Measurements from ENCODE around the gene CCL24. TPM values are rescaled to one million over a fixed set of nuclear protein-coding genes. Genes with fewer than 3 reads are reported as not detected.

CCL24 gene
- total RNA-seq, 1 donor from 2014 or later = not detected

GRCh38 chr7:75809396-75809795, 4.2 kb downstream of the CCL24 start:
- Mint-ChIP-seq H3K27ac (no peak overlapping the region), H3K9me3 (peaks cover 15% of the 10 kb centered on the region), H3K4me1 (no peaks in the 10 kb centered on the region), H3K36me3 (peaks cover 5% of the 10 kb centered on the region), H3K4me3 (no peak overlapping the region), H3K27me3 (ENCODE audit: low read depth) (no peaks in the 10 kb centered on the region)
- DNase-seq (ENCODE audit: low spot score in 2 of 2, unreplicated experiment in 2 of 2) = no peak
- no peak for TF ChIP-seq CTCF (IDR thresholded peaks at IDR 0.05; ENCODE audit: unreplicated experiment)

- H3K4me3 Mint-ChIP-seq = no peak overlapping the region
- peaks cover 5% of the 10 kb centered on the region for H3K36me3 Mint-ChIP-seq
- DNase-seq (ENCODE audit: low spot score in 2 of 2, unreplicated experiment in 2 of 2) = no peak
- no peak for TF ChIP-seq CTCF (IDR thresholded peaks at IDR 0.05; ENCODE audit: unreplicated experiment)
- H3K27me3 Mint-ChIP-seq (ENCODE audit: low read depth) = peaks cover 2% of the 10 kb centered on the region
- no peak overlapping the region for H3K27ac Mint-ChIP-seq
- peaks cover 15% of the 10 kb centered on the region for H3K9me3 Mint-ChIP-seq
- no peaks in the 10 kb centered on the region for H3K4me1 Mint-ChIP-seq
Measured at GRCh38 chr7:75808106-75808505, 5.5 kb downstream of the CCL24 start.

- peaks cover 5% of the 10 kb centered on the region for H3K36me3 Mint-ChIP-seq
- H3K4me3 Mint-ChIP-seq = no peak overlapping the region
- peaks cover 2% of the 10 kb centered on the region for H3K27me3 Mint-ChIP-seq (ENCODE audit: low read depth)
- no peak overlapping the region for H3K27ac Mint-ChIP-seq
- H3K4me1 Mint-ChIP-seq = no peaks in the 10 kb centered on the region
- TF ChIP-seq CTCF (IDR thresholded peaks at IDR 0.05; ENCODE audit: unreplicated experiment) = no peak
- DNase-seq (ENCODE audit: low spot score in 2 of 2, unreplicated experiment in 2 of 2) = no peak
- peaks cover 15% of the 10 kb centered on the region for H3K9me3 Mint-ChIP-seq
Measured at GRCh38 chr7:75807452-75807851, 6.2 kb downstream of the CCL24 start.

- peaks cover 15% of the 10 kb centered on the region for H3K9me3 Mint-ChIP-seq
- H3K36me3 Mint-ChIP-seq = peaks cover 5% of the 10 kb centered on the region
- H3K4me3 Mint-ChIP-seq = no peak overlapping the region
- H3K4me1 Mint-ChIP-seq = no peaks in the 10 kb centered on the region
- peaks cover 2% of the 10 kb centered on the region for H3K27me3 Mint-ChIP-seq (ENCODE audit: low read depth)
- TF ChIP-seq CTCF (IDR thresholded peaks at IDR 0.05; ENCODE audit: unreplicated experiment) = no peak
- no peak for DNase-seq (ENCODE audit: low spot score in 2 of 2, unreplicated experiment in 2 of 2)
- H3K27ac Mint-ChIP-seq = no peak overlapping the region
Measured at GRCh38 chr7:75806560-75807307, 6.9 kb downstream of the CCL24 start.

GRCh38 chr7:75804705-75805104, 8.9 kb downstream of the CCL24 start:
- H3K4me3 Mint-ChIP-seq = no peak overlapping the region
- peaks cover 15% of the 10 kb centered on the region for H3K9me3 Mint-ChIP-seq
- no peak overlapping the region for H3K27ac Mint-ChIP-seq
- TF ChIP-seq CTCF (IDR thresholded peaks at IDR 0.05; ENCODE audit: unreplicated experiment) = no peak
- peaks cover 5% of the 10 kb centered on the region for H3K36me3 Mint-ChIP-seq
- peaks cover 2% of the 10 kb centered on the region for H3K27me3 Mint-ChIP-seq (ENCODE audit: low read depth)
- no peaks in the 10 kb centered on the region for H3K4me1 Mint-ChIP-seq
- no peak for DNase-seq (ENCODE audit: low spot score in 2 of 2, unreplicated experiment in 2 of 2)
